RWPE2 (cell line): ENCODE results near the gene PLXNA4.

Experiments used
- ATAC-seq: fragments of 200-7000 bp; cut with Tn5 transposase; 3 replicates; pipeline ENCODE4 v1.9.1; 2021; ENCODE audit warnings: low read depth
- DNase-seq: peaks from one replicate; pipeline ENCODE4 v3.0.0-alpha.2; 2020; ENCODE audit warnings: low spot score
- H3K27ac ChIP-seq: fragments of 450-650 bp; 2 replicates; pipeline ENCODE4 v1.5.1; 2017; ENCODE audit warnings: mild to moderate bottlenecking; ENCODE audit not compliant: poor library complexity, severe bottlenecking
- H3K27me3 ChIP-seq: fragments of 250-450 bp; sonication (Bioruptor Pico); 2 replicates; pipeline ENCODE4 v1.5.1; 2021; ENCODE audit warnings: mild to moderate bottlenecking, moderate library complexity; ENCODE audit not compliant: insufficient read depth, poor library complexity, severe bottlenecking
- H3K36me3 ChIP-seq: fragments of 250-450 bp; sonication (Bioruptor Pico); 2 replicates; pipeline ENCODE4 v1.5.1; 2020; ENCODE audit warnings: low read depth, mild to moderate bottlenecking, moderate library complexity
- H3K4me1 ChIP-seq: fragments of 250-450 bp; sonication (Bioruptor Pico); 2 replicates; pipeline ENCODE4 v1.5.1; 2021; ENCODE audit warnings: mild to moderate bottlenecking, moderate library complexity; ENCODE audit not compliant: insufficient read depth, poor library complexity, severe bottlenecking
- H3K4me3 ChIP-seq: fragments of 250-450 bp; sonication (Bioruptor Pico); 2 replicates; pipeline ENCODE4 v1.5.1; 2021; ENCODE audit warnings: mild to moderate bottlenecking, moderate library complexity; ENCODE audit not compliant: severe bottlenecking
- H3K9me3 ChIP-seq: fragments of 250-450 bp; sonication (Bioruptor Pico); 2 replicates; pipeline ENCODE4 v1.5.1; 2021; ENCODE audit warnings: mild to moderate bottlenecking, moderate library complexity; ENCODE audit not compliant: severe bottlenecking
- CTCF ChIP-seq: fragments of 450-650 bp; IDR thresholded peaks from one replicate; pipeline ENCODE4 v1.5.1; 2017; ENCODE audit warnings: mild to moderate bottlenecking, moderate library complexity; ENCODE audit not compliant: poor library complexity, severe bottlenecking

The PLXNA4 gene

GRCh38 chr7:132162556-132163144 is 413.6 kb downstream of the PLXNA4 start:
- Histone ChIP-seq H3K36me3 (no peaks in the 10 kb centered on the region), H3K27ac (no peak overlapping the region), H3K4me1 (no peaks in the 10 kb centered on the region), H3K4me3 (no peak overlapping the region), H3K27me3 (no peaks in the 10 kb centered on the region), H3K9me3 (no peaks in the 10 kb centered on the region)
- TF ChIP-seq CTCF = no peak
- DNase-seq = no peak
- no peak for ATAC-seq

GRCh38 chr7:132161976-132162375 is 414.3 kb downstream of the PLXNA4 start:
- H3K27me3 ChIP-seq = no peaks in the 10 kb centered on the region
- ATAC-seq (no peak), DNase-seq (no peak)
- no peak for TF ChIP-seq CTCF
- H3K36me3 ChIP-seq = no peaks in the 10 kb centered on the region
- H3K9me3 ChIP-seq = no peaks in the 10 kb centered on the region
- no peak overlapping the region for H3K27ac ChIP-seq
- no peak overlapping the region for H3K4me3 ChIP-seq
- no peaks in the 10 kb centered on the region for H3K4me1 ChIP-seq

- no peak overlapping the region for H3K4me3 ChIP-seq
- TF ChIP-seq CTCF = no peak
- ATAC-seq (no peak), DNase-seq (no peak)
- H3K9me3 ChIP-seq = no peaks in the 10 kb centered on the region
- no peak overlapping the region for H3K27ac ChIP-seq
- H3K4me1 ChIP-seq = no peaks in the 10 kb centered on the region
- H3K36me3 ChIP-seq = no peaks in the 10 kb centered on the region
- H3K27me3 ChIP-seq = no peaks in the 10 kb centered on the region
Observed at GRCh38 chr7:132161533-132161915, 414.7 kb downstream of the PLXNA4 start.

GRCh38 chr7:132160611-132161532 is 415.4 kb downstream of the PLXNA4 start:
- Histone ChIP-seq H3K36me3 (no peaks in the 10 kb centered on the region), H3K4me3 (no peak overlapping the region), H3K4me1 (no peaks in the 10 kb centered on the region), H3K27me3 (no peaks in the 10 kb centered on the region), H3K9me3 (no peaks in the 10 kb centered on the region), H3K27ac (no peak overlapping the region)
- no peak for TF ChIP-seq CTCF
- no peak for DNase-seq
- ATAC-seq = no peak

GRCh38 chr7:132158841-132159240 is 417.4 kb downstream of the PLXNA4 start:
- Histone ChIP-seq H3K27me3 (no peaks in the 10 kb centered on the region), H3K4me3 (no peak overlapping the region), H3K27ac (no peak overlapping the region), H3K36me3 (no peaks in the 10 kb centered on the region), H3K9me3 (no peaks in the 10 kb centered on the region), H3K4me1 (no peaks in the 10 kb centered on the region)
- no peak for TF ChIP-seq CTCF
- DNase-seq = no peak
- ATAC-seq = no peak
